GM12865 (cell line): ENCODE measurements around the gene TAF10.

Experiments used
- DNase-seq: peaks from one replicate; pipeline ENCODE4 v3.0.0; 2010; ENCODE audit warnings: low read depth
- H3K4me3 ChIP-seq: 2 replicates; pipeline ENCODE4 v1.5.1; 2011; ENCODE audit warnings: mild to moderate bottlenecking, low read depth, low read length, control low read depth
- TF ChIP-seq, protein P1 (sequence below): IDR thresholded peaks from 2 replicates; pipeline ENCODE4 v1.5.1; 2011; ENCODE audit warnings: low read length, control low read depth, low read depth, inconsistent platforms; ENCODE audit not compliant: insufficient read depth; ENCODE audit errors: missing control alignments

The TAF10 gene

GRCh38 chr11:6587360-6587953 is 24.6 kb downstream of the TAF10 start:
- DNase-seq, result no peak
- TF ChIP-seq, protein P1, sequence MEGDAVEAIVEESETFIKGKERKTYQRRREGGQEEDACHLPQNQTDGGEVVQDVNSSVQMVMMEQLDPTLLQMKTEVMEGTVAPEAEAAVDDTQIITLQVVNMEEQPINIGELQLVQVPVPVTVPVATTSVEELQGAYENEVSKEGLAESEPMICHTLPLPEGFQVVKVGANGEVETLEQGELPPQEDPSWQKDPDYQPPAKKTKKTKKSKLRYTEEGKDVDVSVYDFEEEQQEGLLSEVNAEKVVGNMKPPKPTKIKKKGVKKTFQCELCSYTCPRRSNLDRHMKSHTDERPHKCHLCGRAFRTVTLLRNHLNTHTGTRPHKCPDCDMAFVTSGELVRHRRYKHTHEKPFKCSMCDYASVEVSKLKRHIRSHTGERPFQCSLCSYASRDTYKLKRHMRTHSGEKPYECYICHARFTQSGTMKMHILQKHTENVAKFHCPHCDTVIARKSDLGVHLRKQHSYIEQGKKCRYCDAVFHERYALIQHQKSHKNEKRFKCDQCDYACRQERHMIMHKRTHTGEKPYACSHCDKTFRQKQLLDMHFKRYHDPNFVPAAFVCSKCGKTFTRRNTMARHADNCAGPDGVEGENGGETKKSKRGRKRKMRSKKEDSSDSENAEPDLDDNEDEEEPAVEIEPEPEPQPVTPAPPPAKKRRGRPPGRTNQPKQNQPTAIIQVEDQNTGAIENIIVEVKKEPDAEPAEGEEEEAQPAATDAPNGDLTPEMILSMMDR, result no peak
- no peak overlapping the region for H3K4me3 ChIP-seq

GRCh38 chr11:6586434-6587359 is 25.3 kb downstream of the TAF10 start:
- TF ChIP-seq, protein P1, result no peak
- H3K4me3 ChIP-seq, result no peak overlapping the region
- DNase-seq, result no peak

- TF ChIP-seq, protein P1, result no peak
- no peak for DNase-seq
- H3K4me3 ChIP-seq, result no peak overlapping the region
These were observed 27.5 kb downstream of the TAF10 start for GRCh38 chr11:6584528-6584927.

DNA sequence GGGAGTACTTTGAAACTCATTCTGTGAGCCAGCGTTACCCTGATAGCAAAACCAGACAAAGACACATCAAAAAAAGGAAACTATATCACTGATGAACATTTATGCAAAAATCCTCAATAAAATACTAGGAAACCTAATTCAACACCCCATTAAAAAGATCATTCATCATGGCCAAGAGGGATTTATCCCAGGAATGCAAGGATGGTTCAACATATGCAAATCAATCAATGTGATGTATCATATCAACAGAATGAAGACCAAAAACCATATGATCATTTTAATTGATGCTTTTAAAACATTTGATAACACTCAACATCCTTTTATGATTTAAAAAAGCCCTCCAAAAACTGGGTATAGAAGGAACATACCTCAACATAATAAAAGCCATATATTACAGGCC is 28.4 kb downstream of the TAF10 start:
- TF ChIP-seq, protein P1, result no peak
- DNase-seq, result no peak

GRCh38 chr11:6579681-6580080 is 32.3 kb downstream of the TAF10 start:
- TF ChIP-seq, protein P1, result no peak
- no peak overlapping the region for H3K4me3 ChIP-seq
- DNase-seq, result no peak

More for the DNA sequence above, 28.4 kb downstream of the TAF10 start:
- no peak overlapping the region for H3K4me3 ChIP-seq

GRCh38 chr11:6578134-6578533 is 33.9 kb downstream of the TAF10 start:
- no peak for DNase-seq
- TF ChIP-seq, protein P1, result no peak
- no peak overlapping the region for H3K4me3 ChIP-seq
